ENCODE measurements around the gene CES3. TPM values are rescaled to one million over a fixed set of nuclear protein-coding genes. Genes with fewer than 3 reads are reported as not detected.

Gene CES3
- total RNA-seq = 5.2 TPM

DNA sequence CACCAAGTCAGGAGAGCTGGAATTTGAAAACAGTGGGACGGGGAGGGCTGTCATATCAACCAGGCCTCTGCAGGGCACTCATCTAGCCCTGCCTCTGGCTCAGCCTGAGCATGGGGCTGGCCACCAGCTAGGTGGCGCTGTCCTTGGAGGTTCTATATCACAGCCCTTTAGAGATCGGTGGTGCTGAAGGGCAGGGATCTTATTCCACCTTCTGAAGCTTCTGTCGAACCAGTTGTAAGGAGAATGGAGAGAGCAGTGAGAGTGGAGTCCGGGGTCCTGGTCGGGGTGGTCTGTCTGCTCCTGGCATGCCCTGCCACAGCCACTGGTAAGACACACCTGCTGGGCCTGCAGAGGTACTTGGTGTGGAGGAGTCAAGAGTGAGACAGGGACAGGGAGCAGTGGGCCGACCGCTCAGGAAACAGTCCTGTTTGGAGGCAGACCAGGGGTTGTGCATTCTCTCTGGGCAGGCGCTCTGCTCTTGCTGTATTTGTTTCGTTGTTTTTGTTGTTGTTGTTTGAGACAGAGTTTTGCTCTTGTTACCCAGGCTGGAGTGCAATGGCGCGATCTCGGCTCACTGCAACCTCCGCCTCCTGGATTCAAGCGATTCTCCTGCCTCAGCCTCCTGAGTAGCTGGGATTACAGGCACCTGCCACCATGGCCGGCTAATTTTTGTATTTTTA, at the start of gene CES3:
Gene CES3, plus strand, starts transcription at position 202 of the 680 bp plus-strand sequence. Its CDS starts 42 bp downstream, at position 244.
- no peak for DNase-seq (ENCODE audit: low spot score)

GRCh38 chr16:66911801-66912200, 49.3 kb upstream of the CES3 start:
- no peak for DNase-seq (ENCODE audit: low spot score)

DNA sequence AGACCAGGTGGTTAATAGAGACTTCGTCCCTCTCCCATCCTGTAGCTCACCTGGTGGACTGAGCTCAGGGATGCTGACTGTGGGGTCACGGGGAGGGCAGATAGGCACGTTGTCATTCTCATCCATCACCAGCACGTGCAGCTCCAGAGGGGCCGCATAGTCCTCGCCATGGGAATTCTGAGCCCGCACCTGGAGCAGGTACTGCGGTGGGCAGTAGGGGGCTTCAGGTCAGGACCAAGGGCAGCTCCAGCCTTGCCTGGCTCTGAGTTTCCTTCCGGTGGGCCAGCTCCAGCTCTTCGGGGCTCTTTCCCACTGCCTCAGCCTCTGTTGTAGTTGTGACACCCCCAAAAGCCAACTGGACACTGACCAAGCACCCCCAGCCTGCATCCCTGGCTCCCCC, 48.0 kb upstream of the CES3 start:
- no peak for DNase-seq (ENCODE audit: low spot score)

DNA sequence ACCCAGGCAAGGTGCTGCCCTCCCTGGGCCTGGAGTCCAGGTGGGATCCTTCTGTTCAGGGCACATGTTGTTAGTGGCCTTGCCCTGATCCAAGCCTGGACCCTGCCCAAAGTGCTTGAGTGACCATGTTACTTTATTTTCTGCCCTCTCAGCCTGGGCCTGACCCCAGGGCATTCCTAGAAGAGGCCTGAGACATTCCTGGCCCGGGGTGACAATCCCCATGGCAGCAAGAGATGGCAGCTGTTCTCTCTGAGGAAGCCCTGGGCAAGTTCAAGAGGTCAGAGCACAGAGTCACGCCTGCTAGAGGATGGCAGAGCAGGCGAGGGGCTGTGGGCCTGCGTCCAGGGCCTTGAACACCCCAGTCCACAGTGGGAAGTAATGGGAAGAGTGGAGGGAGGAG, 47.4 kb upstream of the CES3 start:
- DNase-seq (ENCODE audit: low spot score) = no peak

GRCh38 chr16:66914541-66914940, 46.5 kb upstream of the CES3 start:
- DNase-seq (ENCODE audit: low spot score) = no peak

- no peak for DNase-seq (ENCODE audit: low spot score)
Measured at GRCh38 chr16:66915041-66915440, 46.0 kb upstream of the CES3 start.

- no peak for DNase-seq (ENCODE audit: low spot score)
Measured at GRCh38 chr16:66916518-66916917, 44.5 kb upstream of the CES3 start.

DNA sequence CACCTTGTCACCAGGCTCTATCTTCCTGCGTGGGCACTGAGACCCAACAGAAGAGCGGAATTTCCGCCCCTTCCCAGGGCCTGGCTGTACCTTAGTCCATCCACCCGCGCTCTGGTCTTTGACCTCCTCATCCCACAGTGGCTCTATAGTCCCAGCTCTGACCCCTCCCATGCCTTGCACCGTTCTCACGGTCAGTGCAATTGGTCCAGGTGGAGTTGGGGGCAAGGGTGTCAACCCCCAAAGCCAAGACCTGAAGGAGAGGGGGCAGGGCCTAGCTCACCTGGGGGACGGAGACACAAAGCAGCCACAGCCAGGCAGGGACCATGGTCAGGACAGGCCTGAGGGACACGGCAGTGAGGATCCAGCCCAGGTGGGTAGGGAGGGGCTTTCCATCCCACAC, 43.3 kb upstream of the CES3 start:
- DNase-seq (ENCODE audit: low spot score) = no peak

DNA sequence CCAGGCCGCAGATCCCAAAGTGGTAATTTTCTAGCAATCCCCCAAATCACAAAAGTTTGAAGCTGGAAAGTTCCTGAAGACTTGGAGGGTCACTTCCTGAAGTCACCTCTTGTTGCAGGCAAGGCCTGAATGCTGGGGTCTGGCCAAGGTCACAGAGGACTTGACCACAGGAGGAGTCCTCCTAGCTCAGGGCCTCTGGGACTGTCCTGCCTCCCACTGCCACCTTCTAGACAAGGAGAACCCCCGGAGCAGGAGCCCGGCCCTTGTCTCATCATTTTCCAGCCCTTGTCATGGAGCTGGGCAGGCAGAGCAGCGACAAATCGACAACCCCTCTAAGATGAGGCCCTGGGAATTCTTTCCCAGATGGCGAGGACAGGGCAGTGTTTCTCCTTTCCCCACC, 42.7 kb upstream of the CES3 start:
- DNase-seq (ENCODE audit: low spot score) = no peak

- DNase-seq (ENCODE audit: low spot score) = peak; percentile 45
Measured at GRCh38 chr16:66918803-66919568, 42.1 kb upstream of the CES3 start, which contains the start of gene CDH16. TSS of gene CDH16 (minus strand) at chr16:66918885. CDS start at chr16:66918065, 820 bp downstream.

DNA sequence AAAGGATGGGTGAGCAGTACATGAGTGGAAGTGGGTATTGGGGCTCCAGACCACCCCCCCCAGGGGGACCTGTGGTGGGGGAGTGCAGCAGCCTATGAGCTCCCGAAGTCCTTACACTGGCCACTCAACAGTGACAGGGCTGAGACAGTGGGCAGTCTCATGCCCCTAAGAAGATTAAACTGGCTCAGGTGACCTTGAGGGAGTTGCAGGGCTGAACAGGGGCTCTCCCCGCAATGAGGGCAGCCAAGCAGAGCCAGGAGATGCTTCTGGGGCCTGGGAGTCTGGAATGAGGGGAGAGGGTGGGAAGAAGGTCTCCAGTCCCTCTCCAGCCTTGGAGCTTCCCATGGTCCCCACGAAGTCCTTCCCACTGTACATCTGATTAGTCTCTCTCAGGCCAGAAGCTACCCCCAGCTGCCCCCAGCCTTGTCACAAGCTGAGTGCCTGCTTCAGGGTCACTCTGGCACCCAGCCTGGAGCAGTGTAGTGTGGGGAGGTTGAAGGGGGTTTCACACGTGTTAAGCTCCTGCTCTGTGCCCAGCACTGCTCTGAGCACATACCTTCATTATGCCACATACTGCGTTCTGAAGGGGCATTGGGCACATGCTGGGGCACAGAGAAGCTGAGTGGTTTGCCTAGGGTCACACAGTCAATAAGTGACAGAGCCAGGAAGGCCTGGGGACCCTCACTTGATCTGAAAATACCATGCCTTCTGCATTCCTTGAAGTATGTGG, 41.3 kb upstream of the CES3 start:
- no peak for DNase-seq (ENCODE audit: low spot score)

DNA sequence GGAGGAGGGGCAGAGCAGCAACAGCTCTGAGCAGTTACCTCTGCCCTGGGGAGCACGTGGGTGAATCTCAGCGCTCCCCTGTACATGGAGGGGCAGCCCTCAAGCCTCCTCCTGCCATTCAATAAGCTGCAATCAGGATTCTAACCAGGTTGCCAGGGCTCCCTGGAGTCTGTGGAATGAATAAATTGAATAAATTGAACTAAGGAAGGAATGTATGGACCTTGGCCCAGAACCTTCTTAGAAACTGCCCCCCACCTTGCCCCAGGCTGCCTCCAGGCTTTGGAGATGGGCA, 40.8 kb upstream of the CES3 start:
- DNase-seq (ENCODE audit: low spot score) = no peak

GRCh38 chr16:66920924-66921680, 40.0 kb upstream of the CES3 start:
- no peak for DNase-seq (ENCODE audit: low spot score)

DNA sequence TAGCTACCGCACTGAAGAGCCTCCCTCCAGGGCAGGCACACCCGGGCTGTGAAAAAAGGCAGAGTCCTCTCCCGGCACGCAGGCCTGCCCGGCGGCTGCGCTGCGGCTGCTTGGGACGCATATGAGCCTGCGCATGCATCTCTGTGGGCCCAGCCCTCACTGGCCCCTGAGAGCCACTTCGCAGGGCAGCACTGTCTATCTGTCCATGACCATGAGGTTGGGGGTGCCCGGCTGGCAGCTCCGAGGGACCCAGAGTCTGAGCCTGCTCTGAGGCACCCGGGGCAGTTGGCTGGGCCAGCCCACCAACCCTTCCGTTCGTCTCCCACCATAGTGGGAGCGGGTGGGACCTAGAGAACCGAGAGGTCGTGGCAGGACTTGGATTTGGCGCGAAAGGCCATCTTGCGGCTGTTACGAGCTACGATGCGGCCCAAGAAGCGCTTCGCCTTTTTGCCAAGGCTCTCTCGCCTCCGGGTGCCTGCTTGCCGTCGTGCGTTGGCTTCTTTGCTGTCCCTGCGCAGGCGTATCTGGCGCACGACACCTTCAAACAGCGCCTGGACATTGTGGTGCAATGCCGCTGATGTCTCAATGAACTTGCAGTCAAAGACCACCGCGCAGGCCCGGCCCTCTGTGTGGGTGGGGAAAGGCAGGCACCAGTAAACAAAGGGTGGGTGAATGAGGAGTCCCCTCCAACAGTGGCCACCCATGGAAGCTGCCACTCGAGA, 39.2 kb upstream of the CES3 start:
- no peak for DNase-seq (ENCODE audit: low spot score)

DNA sequence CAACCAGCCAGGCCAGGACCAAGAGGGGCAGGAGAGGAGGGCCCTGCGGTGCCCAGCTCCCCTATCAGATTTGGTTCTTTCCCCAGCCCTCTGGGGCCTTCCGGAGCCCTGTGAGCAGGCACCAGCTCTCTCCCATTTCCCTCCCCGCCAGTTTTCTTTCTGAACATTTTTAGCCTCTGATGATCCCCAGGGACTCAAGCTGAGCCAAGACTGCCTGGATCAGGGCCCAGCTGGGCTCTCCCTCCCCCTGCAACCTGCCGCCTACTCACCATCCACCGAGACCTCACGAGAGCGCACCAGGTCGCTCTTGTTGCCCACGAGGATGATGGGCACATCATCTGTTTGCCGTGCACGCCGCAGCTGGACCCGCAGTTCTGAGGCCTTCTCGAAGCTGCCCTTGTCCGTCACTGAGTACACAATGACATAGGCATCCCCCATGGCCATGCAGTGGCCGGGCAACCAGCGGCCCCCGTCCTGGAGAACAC, 37.8 kb upstream of the CES3 start:
- DNase-seq (ENCODE audit: low spot score) = no peak

DNA sequence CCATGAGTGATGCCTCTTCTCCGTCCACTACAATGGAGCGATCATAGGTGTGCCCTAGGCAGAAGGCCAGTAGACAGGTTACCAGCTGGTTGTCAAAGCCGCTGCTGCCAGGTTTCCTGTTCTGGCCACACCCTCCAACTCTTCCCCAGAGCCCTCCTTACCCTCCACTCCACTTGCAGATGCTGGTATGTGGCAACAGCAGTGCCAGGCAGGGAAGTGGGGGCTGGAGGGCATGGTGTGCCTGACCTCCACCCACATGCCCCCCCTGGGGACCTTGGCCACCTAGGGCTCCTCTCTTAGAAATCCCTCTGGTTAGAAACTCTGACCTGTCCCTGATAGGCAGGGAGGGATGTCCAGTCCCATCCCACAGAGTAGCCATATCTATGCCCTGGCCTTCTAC, 37.2 kb upstream of the CES3 start:
- no peak for DNase-seq (ENCODE audit: low spot score)

DNA sequence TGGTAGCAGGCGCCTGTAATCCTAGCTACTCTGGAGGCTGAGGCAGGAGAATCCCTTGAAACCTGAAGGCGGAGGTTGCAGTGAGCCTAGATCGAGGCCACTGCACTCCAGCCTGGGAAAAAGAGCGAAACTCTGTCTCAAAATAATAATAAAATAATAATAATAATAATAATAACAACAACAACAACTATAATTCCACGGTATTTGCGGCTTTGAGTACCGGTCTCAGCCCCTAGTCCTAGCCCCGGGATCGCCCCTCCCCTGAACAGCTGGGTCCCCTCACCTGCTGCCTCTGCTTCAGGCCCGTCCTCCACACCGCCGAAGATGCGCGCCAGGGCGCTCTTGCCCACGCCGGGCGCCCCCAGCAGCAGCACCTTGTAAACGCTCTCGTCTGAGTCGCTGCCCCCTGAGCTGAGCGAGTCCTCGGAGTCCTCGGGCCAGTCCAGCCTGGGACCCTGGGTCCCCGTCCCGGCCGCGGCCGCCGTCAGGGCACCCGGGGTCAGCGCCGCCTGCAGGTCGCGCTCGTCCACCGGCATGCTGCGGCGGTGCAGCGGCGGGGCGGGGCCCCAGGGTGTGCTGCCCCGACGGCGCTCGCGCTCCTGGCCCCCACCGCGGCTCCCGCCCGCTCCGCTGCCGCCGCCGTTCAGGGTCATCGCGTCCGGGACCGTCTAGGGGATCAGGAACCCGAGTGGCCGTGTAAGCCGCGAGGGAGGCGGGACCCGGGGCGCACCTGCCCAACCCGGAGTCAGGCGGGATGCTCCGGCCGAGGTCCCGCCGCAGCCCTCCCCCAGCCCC, 36.3 kb upstream of the CES3 start:
- no peak for DNase-seq (ENCODE audit: low spot score)

- DNase-seq (ENCODE audit: low spot score) = no peak
Measured at GRCh38 chr16:66925322-66925840, 35.7 kb upstream of the CES3 start, which contains the start of gene RRAD. TSS of gene RRAD (minus strand) at chr16:66925535. CDS start at chr16:66925179, 356 bp downstream.

DNA sequence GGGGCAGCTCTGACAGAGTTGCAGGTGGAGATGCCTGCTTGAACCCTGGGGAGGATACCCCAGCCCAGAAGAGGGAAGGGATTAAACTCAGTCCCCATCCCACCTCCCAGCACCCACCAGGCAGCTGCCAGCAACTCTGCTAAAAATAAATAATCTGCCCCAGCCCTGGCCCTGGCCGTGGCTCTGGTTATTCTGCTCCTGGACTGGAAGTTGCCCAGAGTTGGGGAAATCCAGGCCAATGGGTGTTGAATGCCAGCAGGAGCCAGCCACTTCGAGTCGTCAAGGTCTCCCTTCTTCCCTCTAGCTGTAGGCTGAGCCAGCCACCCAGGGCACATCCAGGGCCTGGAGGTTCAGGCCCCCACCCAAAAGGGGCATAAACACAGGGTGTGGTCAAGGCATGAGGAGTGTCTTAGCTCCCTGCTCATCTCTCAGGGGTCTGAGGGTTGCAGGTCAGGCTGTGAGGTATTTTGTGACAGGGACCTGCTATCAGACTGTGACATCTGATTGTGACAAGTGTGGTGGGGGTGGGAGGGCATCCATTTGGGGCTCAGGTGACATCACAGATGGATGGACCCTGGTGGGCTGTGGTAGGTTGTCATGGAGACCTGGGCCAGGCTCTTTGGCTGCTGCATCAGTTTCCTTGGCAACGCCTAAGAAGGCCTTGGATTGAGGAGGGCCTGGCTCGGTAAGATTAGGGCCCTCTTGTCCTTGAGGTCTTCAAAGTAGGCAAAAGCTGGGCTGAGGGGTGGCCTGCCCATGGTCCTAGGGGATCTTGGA, 34.7 kb upstream of the CES3 start:
- DNase-seq (ENCODE audit: low spot score) = no peak
